Heart left ventricle (tissue), 13 donors: Measurements from ENCODE around the gene PCDHB12.

ENCODE experiments used
- POLR2A ChIP-seq, 2 donors: fragments of 450-650 bp; IDR thresholded peaks; one replicate each; pipeline ENCODE4 v1.6.1; 2017; ENCODE audit warnings: antibody characterized with exemption in 2 of 2, mild to moderate bottlenecking in 2 of 2, moderate library complexity in 2 of 2
- TF ChIP-seq, protein P1 (sequence below), 12 donors: fragments of 200-600 bp; sonication (generic) in 4 of 12; IDR thresholded peaks; one replicate each; pipeline versions ENCODE4 v1.5.0 to v1.8.0; 2018 to 2022; ENCODE audit warnings: antibody characterized with exemption in 12 of 12, mild to moderate bottlenecking in 5 of 12
- donor health status: ischemic (EF 13 %, LVEDD 7.1; RV severe dilation, severe dysfunction).
- donor health status: DM: no; HTN: yes; CAD: no.
- donor health status: DM: no; HTN: no; CAD: no.
- donor health status: ischemic (EF 25% LVEDD 6.9; RV normal size, moderate dysfunction).
- donor health status: ischemic (EF 25% LVEDD 5.7; RV mildly dilated, moderate dysfunction).
- donor health status: ischemic (EF 35%, LVEDD 5.7; RV mildly dilated, moderate dysfunction).
- donor health status: nonischemic (EF 11% LVEDD 7.7; RV severe dilation, severe dysfunction).
- donor health status: DM: yes; HTN: yes; CAD: no.
- donor health status: PGD.
- donor health status: ischemic (EF 29% LVEDD 5.4; RV normal size, mild dysfunction).
- donor health status: nonischemic (EF 23%, LVEDD 6.1; RV moderate dilation, normal function).

- TF ChIP-seq, protein P1, sequence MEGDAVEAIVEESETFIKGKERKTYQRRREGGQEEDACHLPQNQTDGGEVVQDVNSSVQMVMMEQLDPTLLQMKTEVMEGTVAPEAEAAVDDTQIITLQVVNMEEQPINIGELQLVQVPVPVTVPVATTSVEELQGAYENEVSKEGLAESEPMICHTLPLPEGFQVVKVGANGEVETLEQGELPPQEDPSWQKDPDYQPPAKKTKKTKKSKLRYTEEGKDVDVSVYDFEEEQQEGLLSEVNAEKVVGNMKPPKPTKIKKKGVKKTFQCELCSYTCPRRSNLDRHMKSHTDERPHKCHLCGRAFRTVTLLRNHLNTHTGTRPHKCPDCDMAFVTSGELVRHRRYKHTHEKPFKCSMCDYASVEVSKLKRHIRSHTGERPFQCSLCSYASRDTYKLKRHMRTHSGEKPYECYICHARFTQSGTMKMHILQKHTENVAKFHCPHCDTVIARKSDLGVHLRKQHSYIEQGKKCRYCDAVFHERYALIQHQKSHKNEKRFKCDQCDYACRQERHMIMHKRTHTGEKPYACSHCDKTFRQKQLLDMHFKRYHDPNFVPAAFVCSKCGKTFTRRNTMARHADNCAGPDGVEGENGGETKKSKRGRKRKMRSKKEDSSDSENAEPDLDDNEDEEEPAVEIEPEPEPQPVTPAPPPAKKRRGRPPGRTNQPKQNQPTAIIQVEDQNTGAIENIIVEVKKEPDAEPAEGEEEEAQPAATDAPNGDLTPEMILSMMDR (IDR thresholded peaks at IDR 0.05), result no peak
- TF ChIP-seq POLR2A (IDR thresholded peaks at IDR 0.05), result no peak
These were observed 52.7 kb downstream of the PCDHB12 start for GRCh38 chr5:141261238-141261546.
